ENCODE data around the gene LYRM4. TPM values are rescaled to one million over a fixed set of nuclear protein-coding genes. Genes with fewer than 3 reads are reported as not detected.
"Not testable (repeated sequence)": the region's sequence is repeated elsewhere in the genome, so short reads cannot be mapped to it uniquely, and the experiment has no call there.

LYRM4 gene
- total RNA-seq, 1 experiment from 2014 or later, result 25.6 TPM

DNA sequence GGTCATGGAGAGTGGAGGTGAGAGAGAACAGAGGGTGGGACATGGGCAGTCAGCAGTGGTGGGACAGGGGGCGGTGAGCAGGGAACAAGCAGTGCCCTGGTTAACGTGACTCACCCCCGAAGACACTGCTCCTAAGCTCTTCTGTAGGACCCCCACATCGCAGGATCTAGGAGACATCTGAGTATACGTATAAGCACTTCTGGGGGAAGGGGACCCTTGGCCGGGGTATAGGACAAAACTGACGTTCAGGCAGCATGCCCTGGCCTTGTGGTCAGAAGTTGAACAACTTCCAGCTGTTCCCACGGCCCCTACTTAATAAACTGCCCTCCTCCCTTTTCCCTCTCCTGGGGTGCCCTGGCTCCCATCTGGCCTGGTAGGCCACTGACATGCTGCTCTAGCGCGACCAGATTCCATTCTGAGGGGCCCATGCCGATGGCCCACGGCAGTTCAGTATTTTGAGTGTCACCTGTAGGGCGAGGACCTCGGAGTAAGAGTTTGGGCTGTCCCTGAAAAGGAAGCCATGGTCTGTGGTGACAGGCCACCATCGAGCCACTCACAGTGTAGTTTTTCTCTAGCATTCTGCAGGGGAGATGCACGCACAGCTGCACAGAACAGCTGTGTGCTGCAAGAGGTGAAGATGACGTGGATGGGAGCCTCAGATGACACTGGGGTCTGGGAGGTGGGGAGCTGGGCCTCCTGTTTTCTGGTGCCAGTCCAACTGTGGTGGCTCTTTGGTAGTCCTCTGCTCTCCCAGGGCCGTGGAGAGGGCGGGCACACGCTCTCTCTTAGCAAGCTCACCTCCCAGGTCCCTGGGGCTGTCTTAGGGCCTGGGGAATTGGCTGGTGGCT is 137.2 kb downstream of the LYRM4 start:
- DNase-seq (ENCODE audit: low read depth), result no peak

DNA sequence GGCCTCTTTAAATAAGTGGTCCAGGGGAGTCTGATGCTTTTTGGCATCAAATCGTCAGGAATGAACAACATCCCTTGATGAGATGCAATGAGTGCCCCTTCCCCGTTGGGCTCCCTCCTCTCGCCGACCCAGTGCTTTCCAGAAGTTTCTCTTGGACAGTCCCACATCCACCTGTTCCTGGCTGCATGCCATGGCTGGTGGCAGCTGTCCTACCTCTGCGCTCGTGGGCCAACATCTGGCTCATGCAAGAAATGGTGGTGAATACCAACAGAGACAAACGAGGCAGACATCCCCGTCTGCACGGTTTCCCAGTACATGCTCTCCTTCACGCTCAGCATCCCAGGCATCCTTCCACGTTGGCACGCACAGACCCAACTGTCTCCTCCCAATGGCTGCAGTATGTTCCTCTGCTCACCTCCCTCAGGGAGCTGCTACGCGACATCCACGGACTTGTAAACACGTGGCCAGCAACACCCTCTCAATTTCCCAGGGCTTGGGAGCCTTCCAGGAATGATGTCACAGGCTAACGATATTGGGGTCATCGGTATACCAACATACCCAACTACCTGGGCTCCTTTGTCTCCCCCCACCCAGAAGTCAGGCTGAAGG is 138.1 kb downstream of the LYRM4 start:
- DNase-seq (ENCODE audit: low read depth), result no peak

DNA sequence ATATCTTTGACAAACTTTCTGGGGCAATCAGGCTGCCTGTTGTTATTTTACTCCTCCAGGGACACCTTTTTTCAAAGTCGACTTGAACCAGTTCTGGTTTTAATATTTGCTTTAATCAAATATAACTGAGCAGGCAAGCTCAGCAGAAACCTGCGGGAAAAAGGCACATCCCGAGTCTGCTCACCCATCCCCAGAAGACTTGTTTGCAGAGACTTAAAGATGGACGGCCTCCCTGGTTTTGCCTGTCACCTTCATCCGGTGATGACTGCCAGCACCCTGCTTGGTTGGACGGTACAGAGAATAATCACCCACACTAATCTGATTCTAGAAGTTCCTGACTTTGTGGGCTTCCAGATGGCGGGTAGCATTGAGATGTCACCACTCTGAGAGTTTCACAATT is 138.8 kb downstream of the LYRM4 start:
- DNase-seq (ENCODE audit: low read depth), result no peak

DNA sequence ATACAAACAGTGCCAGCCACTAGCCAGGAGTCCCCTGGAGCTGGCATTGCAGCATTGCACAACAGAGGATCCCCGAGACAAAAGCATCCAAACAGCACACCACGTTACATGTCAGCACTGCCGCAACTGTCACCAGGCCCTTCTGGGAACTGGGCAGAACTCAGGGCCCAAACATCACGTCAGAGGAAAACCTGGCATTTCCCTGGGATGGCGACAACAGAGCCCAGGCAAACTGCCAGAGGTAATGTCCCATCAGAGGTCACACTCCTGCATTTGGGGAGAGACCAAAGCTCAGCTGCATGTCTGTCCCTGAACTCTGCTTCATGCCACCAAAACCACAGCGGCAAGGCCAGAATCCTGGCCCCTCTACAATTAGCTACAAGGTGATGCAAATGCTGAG is 139.3 kb downstream of the LYRM4 start:
- no peak for DNase-seq (ENCODE audit: low read depth)

DNA sequence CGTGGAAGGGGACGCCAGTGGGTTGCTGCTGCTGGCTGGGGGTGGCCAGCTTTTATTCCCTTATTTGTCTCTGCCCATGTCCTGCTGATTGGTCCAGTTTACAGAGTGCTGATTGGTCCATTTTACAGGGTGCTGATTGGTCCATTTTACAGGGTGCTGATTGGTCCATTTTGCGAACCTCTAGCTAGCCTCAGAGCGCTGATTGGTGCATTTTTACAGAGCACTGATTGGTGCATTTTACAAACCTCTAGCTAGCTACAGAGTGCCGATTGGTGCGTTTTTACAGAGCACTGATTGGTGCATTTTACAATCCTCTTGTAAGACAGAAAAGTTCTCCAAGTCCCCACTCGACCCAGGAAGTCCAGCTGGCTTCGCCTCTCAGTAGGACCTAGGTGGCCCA is 140.2 kb downstream of the LYRM4 start:
- DNase-seq (ENCODE audit: low read depth), result not testable (repeated sequence)

DNA sequence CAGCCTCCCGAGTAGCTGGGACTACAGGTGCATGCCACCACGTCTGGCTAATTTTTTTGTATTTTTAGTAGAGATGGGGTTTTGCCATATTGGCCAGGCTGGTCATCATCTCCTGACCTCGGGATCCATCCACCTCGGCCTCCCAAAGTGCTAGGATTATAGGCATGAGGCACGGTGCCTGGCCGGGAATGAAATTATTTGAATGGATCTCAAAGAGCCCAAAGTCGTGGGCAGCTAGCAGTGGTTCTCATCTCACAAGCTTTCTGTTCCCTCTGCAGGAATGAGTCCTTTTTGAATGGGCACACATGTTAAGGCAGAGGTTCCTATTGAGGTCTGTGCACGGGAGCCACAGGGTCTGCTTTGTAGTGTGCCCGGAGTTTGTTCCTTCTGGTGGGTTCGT is 140.7 kb downstream of the LYRM4 start:
- DNase-seq (ENCODE audit: low read depth), result no peak

DNA sequence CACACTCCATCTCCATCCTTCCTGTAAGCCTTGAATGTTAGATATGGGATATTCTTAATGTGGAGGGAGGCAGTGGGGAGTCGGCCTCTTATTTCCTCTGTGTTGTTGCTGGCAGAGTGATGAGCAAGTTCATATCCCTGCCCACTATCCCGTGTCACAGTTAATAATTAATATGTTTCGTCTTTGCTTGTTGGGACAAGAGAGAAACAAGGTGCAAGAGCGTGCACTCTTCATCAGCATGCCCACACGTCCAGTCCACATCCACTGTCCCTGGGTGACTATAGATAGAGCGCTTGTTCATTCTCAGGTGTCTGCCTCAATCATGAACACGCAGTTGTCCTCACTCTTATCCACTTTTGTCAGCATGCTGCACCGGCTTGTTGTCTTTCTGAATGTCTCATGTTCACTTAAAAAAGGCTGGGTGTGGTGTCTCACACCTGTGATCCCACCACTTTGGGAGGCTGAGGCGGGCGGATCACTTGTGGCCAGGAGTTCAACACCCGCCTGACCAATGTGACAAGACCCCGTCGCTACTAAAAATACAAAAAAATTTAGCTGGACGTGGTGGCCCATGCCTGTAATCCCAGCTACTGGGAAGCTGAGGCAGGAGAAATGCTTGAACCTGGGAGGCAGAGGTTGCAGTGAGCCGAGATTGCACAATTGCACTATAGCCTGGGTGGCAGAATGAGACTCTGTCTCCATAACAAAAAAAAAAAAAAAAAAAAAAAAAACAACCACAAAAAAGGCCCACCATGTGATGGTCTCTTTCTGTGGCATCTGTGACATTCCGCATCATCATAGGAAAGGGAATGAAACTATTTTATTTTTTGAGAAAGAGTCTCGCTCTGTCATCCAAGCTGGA is 141.4 kb downstream of the LYRM4 start:
- DNase-seq (ENCODE audit: low read depth), result no peak

DNA sequence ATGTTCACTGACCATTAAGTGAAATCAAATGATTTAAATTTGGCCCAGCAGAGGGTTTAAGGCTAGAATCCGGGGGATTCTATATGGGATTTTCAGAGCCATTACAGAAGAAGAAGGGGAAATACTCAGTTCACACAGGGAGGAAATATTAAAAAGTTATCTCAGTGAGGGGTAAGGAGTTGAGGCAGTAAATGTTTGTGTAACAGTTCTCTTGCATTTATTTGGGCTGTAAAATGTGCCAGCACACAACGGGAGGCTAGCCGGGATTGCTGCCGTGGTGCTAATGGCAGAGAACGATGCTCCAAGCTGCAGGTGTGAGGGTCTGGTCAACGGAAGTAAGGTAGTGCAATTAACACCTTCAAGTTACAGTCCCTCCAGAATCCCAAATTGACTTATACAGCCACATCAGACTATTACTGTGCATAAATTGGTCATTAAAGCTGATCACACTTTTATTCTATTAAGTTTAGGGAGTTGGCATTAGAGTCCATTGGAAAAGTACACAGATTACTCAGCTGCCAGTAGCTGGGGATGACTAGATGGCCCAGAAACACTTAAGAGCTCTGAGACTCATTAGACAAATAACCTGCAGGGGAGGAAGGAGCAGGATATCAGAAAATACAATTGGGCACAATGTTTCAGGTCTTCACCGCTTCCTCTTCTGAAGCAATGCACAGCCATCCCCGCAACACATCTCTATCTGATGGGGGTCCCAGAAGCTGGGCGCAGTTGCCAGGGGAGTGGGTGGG is 144.3 kb downstream of the LYRM4 start:
- no peak for DNase-seq (ENCODE audit: low read depth)

DNA sequence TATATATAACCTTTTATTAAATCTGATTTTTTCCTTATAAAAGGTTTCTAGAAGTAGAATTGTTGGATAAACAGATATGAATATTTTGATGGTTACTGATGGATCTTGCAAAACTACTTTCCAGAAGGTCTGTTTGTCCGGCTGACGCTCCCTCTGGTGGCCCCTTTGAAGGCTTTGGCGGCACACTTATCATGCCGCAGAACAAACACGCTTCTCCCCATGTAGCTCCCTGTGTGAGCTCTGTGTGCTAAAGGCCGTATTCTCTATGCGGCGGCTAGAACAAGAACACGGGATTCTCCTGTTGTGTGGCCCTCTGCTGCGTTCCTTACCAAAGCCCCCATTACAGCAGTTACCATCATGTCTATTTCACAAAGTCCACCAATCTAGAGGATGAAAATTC is 145.6 kb downstream of the LYRM4 start:
- DNase-seq (ENCODE audit: low read depth), result no peak

DNA sequence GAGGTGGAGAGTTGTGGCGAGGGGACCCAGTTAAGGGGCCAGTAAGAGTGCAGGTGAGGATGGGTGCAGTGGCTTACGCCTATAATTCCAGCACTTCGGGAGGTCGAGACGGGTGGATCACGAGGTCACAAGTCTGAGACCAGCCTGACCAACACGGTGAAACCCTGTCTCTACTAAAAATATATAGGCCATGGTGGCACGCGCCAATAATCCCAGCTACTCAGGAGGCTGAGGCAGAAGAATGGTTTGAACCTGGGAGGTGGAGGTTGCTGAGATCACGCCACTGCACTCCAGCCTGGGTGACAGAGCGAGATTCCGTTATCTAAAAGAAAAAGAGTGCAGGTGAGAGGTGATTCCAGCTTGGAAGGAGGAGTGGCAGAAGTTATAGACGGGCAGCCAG is 147.7 kb downstream of the LYRM4 start:
- DNase-seq (ENCODE audit: low read depth), result no peak

DNA sequence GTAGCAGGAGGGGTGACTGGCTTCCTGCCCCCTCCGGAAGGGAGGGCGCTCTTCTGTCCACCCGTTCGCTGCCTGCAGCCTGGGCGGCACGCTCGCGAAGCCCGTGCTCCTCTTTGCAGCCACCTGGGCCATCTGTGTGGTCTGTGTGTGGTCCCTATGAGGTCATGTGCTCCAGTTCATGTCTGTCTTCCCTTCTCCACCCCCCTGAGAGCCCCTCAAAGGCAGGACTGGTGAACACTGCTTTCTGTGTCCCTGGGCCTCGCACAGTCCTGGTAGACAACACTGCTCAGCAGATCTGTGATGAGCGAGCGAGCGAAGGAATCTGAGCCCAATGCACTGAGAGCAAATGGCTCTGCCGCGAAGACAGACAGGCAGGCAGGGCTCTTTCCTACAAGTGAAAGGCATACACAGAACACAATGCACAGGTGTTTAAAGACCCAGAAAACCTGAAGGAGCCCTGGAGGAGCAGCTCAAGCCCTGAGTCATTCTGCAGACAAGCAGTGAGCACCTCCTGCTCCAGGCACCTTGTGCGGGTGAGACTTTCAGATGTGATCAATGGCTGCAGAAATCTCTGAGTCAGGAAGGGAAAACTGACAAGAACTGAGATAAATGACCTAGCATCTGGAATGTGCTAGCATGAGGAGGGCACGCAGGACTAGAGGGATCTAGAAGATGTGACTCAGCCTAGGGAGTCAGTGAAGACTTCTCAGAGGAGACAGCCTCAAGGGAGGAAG is 148.5 kb downstream of the LYRM4 start:
- peak; percentile 86 for DNase-seq (ENCODE audit: low read depth)

DNA sequence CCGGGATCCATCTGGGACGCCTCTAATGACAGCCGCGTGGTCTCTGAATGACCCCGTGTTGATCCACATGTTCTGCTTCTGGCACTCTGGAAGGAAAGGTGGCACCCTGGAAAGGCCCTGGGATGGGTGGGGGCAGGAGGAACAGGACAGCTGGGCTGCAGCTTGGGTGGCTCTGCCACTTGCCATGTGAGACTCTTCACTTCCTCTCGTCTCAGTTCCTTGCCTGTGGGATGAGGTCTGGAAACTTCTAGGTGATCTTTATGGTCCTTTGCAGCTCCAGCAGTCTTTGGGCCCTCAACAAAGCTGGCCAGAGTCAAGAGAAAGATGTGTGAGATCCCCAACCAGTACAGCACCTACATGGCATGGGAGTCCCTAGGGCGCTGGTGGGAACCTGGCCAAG is 149.1 kb downstream of the LYRM4 start:
- no peak for DNase-seq (ENCODE audit: low read depth)

DNA sequence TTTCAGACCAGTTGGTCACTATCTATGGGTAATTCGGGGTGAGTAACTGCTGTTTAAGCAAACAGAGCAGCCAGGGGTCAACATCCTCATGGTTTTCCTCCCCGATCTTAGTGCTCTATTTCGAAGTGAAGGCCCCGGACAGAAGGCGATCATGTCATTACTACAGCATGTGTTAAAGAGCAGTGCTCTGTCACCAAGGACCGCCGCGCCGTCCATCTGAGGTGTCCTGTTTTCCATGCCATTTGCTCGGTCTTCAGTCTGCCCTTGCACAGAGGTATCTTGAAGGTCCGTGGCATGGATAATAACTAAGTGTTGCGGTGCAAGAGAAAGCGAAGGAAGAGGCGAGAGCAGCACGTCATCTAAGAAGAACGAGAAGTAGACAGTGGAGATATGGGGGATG is 150.5 kb downstream of the LYRM4 start:
- DNase-seq (ENCODE audit: low read depth), result no peak

DNA sequence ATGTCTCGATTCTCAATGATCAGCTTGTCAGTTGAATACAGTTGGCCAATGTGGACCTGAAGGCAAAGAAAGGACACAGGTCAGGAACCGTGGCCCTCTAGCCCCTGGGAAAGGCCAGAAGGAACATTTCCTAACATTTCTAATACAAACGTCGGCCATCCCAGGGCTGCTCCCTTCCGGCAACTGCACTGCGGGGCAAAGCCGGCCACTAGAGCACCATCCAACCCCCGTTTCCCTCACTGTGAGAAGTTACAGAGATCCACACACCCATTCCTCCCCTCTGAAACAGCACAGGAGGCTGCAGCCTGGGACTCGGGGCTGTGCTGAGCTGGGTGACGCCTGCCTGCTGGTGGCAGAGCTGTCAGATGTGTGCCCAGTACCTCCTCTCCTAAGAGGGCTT is 151.3 kb downstream of the LYRM4 start:
- DNase-seq (ENCODE audit: low read depth), result no peak

DNA sequence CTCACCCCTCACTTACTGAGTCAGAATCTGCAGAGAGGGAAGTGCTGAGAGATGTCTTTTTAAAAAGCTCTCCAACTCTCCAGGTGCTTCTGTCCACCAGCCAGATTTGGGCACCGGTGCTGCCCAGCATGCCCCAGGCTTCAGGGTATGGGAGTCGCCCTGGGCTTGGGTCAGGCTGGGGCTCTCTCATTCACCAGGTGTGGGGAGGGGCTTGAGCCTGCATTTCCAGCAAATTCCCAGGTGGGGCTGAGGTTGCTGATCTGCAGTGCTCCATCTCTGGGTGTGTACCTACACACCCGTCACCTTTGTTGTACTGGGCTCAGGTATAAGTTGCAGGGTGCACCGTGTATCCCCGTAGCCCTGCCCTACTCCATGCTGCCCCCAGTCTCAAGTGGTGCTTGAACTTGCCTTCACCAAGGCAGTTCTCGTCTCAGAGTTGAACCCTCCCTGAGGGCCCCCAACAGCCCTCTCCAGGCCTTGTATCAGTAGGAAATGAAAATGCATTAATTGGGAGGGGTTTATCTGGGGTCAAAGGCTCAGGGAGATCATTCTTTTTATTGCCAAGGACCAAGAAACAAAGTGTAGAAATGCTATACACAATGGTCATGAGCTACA is 152.1 kb downstream of the LYRM4 start:
- DNase-seq (ENCODE audit: low read depth), result no peak

DNA sequence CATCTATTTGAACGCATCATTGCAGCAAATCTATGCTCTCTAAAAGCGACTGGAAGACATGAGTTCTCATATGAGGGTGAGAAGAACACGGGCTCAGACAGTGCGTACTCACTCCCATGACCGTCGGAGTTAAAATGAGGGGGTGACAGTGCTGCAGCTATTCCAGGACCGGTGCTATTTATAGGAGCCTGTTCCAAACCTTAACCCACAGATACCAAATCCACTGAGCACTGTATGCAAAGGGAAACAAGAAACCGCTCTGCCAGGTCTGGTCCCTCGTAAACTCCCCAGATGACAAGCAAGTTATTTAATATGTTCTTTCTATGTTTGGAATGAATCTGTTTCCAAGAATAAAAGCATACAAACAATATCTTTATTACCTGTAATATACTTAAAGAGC is 152.7 kb downstream of the LYRM4 start:
- no peak for DNase-seq (ENCODE audit: low read depth)

DNA sequence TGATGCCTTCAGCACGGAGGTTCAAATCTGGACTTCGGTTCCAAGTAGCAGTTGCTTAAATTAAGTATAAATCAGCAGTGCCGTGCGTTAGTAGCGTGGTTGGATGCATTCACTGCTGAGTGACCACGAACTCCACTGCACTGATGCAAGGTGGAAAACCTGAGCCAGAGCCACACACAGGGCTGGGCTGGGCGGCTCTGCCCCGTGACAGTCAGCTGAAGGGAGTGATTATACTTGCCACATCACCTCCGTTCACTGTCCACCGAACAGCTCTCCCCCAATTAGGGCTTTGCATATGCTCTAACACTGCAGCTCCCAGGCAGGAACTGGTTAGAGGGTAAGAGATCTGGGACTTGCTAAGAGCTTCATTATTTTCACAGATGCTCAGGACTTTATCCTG is 153.4 kb downstream of the LYRM4 start:
- DNase-seq (ENCODE audit: low read depth), result no peak

DNA sequence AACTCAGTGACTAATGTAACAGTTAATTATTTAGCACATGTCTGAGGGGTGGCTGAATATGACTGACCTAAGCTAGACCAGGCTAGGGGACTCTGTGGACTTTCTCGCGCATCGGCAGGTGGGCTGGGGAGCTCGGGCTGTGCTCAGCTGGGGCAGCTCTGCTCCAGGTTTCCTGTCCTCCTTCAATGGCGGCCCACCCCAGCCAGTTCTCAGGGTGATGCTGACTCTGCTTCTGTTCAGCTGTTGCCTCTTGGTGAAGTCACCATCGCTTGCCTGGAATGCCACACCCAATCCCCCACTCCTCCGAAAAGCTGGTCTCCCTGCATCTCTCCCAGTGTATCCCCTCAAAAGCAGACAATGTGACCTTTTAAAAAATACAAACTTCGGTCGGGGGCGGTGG is 155.6 kb downstream of the LYRM4 start:
- no peak for DNase-seq (ENCODE audit: low read depth)

DNA sequence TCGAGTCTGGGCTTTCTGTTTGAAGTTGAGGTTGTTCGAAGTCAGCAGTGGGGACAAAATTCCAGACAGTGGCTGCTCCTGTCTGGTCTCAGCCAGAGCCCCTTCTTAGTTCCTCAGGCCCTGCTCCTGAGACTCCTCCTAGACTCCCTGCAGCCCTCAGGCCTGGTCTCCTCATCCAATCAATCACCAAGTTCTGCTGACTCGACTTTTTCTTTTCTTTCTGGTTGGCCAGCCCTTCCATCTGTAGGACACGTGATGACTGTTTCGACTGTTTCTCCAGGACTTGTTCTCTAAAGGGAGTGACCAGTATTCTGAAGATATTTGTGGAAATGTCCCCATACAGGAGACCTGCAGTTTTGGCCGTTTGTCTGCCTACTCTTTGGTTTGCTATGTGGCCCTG is 156.1 kb downstream of the LYRM4 start:
- no peak for DNase-seq (ENCODE audit: low read depth)

DNA sequence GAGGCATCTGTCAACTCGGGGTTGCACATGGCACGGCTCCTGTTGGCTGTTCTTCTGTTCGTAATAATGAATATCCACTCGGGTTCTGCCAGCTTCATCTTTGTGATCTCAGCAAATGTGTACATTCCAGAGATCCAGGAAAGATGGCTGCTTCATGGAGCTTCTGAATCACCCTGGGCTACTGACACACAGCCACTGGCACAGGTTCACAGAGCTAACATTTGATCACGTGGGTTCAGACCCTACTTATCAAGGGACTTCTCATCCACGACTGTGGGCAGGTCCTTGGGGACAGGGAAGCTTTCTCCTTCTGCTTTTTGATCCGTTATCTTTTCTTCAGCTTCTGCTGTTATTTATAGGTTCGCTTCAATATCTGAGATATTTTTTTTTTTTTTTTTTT is 157.5 kb downstream of the LYRM4 start:
- no peak for DNase-seq (ENCODE audit: low read depth)
